ENCODE measurements around the gene WWC1. TPM values are rescaled to one million over a fixed set of nuclear protein-coding genes. Genes with fewer than 3 reads are reported as not detected.

Gene WWC1
- total RNA-seq, 1 donor from 2014 or later: 18.7 TPM

GRCh38 chr5:168477060-168477459 lies 185.6 kb downstream of the WWC1 start:
- no peak for DNase-seq (ENCODE audit: extremely low spot score in 2 of 2)

GRCh38 chr5:168479166-168479565 lies 187.7 kb downstream of the WWC1 start:
- no peaks in the 10 kb centered on the region for H3K27me3 ChIP-seq
- H3K36me3 ChIP-seq: no peaks in the 10 kb centered on the region
- no peaks in the 10 kb centered on the region for H3K4me1 ChIP-seq
- H3K27ac ChIP-seq: no peak overlapping the region
- intact Hi-C loops (cut with DNase I): no loop called here
- H3K9me3 ChIP-seq: no peaks in the 10 kb centered on the region
- H3K4me3 ChIP-seq: no peak overlapping the region
- DNase-seq (ENCODE audit: extremely low spot score in 2 of 2): no peak
- TF ChIP-seq CTCF (IDR thresholded peaks at IDR 0.05) (no peak), POLR2A (IDR thresholded peaks at IDR 0.05) (no peak), POLR2AphosphoS5 (IDR thresholded peaks at IDR 0.05; ENCODE audit: insufficient read depth in 1 of 2, low read depth in 1 of 2) (no peak)

More at GRCh38 chr5:168477060-168477459, 185.6 kb downstream of the WWC1 start:
- Histone ChIP-seq H3K4me1 (no peaks in the 10 kb centered on the region), H3K36me3 (no peaks in the 10 kb centered on the region), H3K9me3 (no peaks in the 10 kb centered on the region), H3K27ac (no peak overlapping the region), H3K4me3 (no peak overlapping the region), H3K27me3 (no peaks in the 10 kb centered on the region)
- TF ChIP-seq POLR2AphosphoS5 (IDR thresholded peaks at IDR 0.05; ENCODE audit: insufficient read depth in 1 of 2, low read depth in 1 of 2): no peak
- TF ChIP-seq CTCF (IDR thresholded peaks at IDR 0.05): no peak
- TF ChIP-seq POLR2A (IDR thresholded peaks at IDR 0.05): no peak
- intact Hi-C loops (cut with DNase I): no loop called here

GRCh38 chr5:168480601-168481000 lies 189.2 kb downstream of the WWC1 start:
- Histone ChIP-seq H3K27ac (no peak overlapping the region), H3K9me3 (no peaks in the 10 kb centered on the region), H3K4me3 (no peak overlapping the region), H3K4me1 (no peaks in the 10 kb centered on the region), H3K36me3 (no peaks in the 10 kb centered on the region), H3K27me3 (no peaks in the 10 kb centered on the region)
- TF ChIP-seq CTCF (IDR thresholded peaks at IDR 0.05) (no peak), POLR2AphosphoS5 (IDR thresholded peaks at IDR 0.05; ENCODE audit: insufficient read depth in 1 of 2, low read depth in 1 of 2) (no peak), POLR2A (IDR thresholded peaks at IDR 0.05) (no peak)
- intact Hi-C loops (cut with DNase I): no loop called here
- no peak for DNase-seq (ENCODE audit: extremely low spot score in 2 of 2)

GRCh38 chr5:168481330-168481788 lies 189.9 kb downstream of the WWC1 start:
- no peak for DNase-seq (ENCODE audit: extremely low spot score in 2 of 2)
- Histone ChIP-seq H3K27me3 (no peaks in the 10 kb centered on the region), H3K9me3 (no peaks in the 10 kb centered on the region), H3K27ac (no peak overlapping the region), H3K4me3 (no peak overlapping the region), H3K4me1 (no peaks in the 10 kb centered on the region), H3K36me3 (no peaks in the 10 kb centered on the region)
- no peak for TF ChIP-seq POLR2A (IDR thresholded peaks at IDR 0.05)
- no peak for TF ChIP-seq CTCF (IDR thresholded peaks at IDR 0.05)
- no peak for TF ChIP-seq POLR2AphosphoS5 (IDR thresholded peaks at IDR 0.05; ENCODE audit: insufficient read depth in 1 of 2, low read depth in 1 of 2)
- intact Hi-C loops (cut with DNase I): no loop called here

GRCh38 chr5:168482361-168482760 lies 190.9 kb downstream of the WWC1 start:
- Histone ChIP-seq H3K27ac (no peak overlapping the region), H3K9me3 (no peaks in the 10 kb centered on the region), H3K36me3 (no peaks in the 10 kb centered on the region), H3K4me3 (no peak overlapping the region), H3K4me1 (peaks cover 4% of the 10 kb centered on the region), H3K27me3 (no peaks in the 10 kb centered on the region)
- no peak for DNase-seq (ENCODE audit: extremely low spot score in 2 of 2)
- no peak for TF ChIP-seq POLR2A (IDR thresholded peaks at IDR 0.05)
- no peak for TF ChIP-seq POLR2AphosphoS5 (IDR thresholded peaks at IDR 0.05; ENCODE audit: insufficient read depth in 1 of 2, low read depth in 1 of 2)
- no peak for TF ChIP-seq CTCF (IDR thresholded peaks at IDR 0.05)
- intact Hi-C loops (cut with DNase I): no loop called here

Data from vagina (tissue), 2 donors.